OCI-LY7 (cell line): Measurements from ENCODE around the gene SYT2.
"Not testable (repeated sequence)": the region's sequence is repeated elsewhere in the genome, so short reads cannot be mapped to it uniquely, and the experiment has no call there.

ENCODE experiments used
- CTCF ChIP-seq: fragments of 200-600 bp; sonication (generic); conservative IDR thresholded peaks from 2 replicates; pipeline ENCODE4 v1.5.1; 2014; ENCODE audit warnings: mild to moderate bottlenecking, antibody characterized with exemption, low read length, moderate library complexity, mixed read lengths
- EZH2phosphoT487 ChIP-seq: fragments of 200-600 bp; sonication (generic); IDR thresholded peaks from 2 replicates; pipeline ENCODE4 v1.6.1; 2018; ENCODE audit warnings: low read depth, borderline replicate concordance, mild to moderate bottlenecking, mixed run types, antibody characterized with exemption, low read length, moderate library complexity, mixed read lengths

GRCh38 chr1:202638701-202639305, 71.5 kb downstream of the SYT2 start:
- TF ChIP-seq CTCF, EZH2phosphoT487: not testable (repeated sequence)
